ENCODE measurements around the gene RIC8B.
A peak's percentile ranks its signal among the peaks of the same experiment; 100 is the strongest.

The RIC8B gene

GRCh38 chr12:106873983-106874382 is 99.5 kb downstream of the RIC8B start:
- no peak for DNase-seq

- no peak for DNase-seq
Measured at GRCh38 chr12:106878804-106879203, 104.3 kb downstream of the RIC8B start.

GRCh38 chr12:106879612-106880011 is 105.1 kb downstream of the RIC8B start:
- no peak for DNase-seq

DNA sequence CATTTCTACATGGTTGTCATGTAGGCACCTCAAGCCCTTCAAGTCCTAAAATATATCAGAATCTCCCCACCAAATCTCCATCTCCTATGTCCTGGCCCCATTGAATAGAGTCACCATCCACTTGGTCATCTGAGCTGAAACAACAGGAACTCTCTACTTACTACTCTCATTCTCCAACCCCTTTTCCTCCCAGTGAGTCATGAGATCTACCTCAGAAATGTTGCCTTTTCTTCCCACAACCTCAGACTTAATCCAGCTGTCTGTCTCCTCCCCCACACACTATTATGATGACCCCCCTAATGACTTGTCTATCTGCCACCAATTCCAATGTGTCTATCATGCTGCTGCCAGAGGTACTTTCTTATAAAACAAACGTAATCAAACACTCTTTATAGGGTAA is 108.9 kb downstream of the RIC8B start:
- DNase-seq: no peak

GRCh38 chr12:106885026-106885425 is 110.5 kb downstream of the RIC8B start:
- DNase-seq: no peak

DNA sequence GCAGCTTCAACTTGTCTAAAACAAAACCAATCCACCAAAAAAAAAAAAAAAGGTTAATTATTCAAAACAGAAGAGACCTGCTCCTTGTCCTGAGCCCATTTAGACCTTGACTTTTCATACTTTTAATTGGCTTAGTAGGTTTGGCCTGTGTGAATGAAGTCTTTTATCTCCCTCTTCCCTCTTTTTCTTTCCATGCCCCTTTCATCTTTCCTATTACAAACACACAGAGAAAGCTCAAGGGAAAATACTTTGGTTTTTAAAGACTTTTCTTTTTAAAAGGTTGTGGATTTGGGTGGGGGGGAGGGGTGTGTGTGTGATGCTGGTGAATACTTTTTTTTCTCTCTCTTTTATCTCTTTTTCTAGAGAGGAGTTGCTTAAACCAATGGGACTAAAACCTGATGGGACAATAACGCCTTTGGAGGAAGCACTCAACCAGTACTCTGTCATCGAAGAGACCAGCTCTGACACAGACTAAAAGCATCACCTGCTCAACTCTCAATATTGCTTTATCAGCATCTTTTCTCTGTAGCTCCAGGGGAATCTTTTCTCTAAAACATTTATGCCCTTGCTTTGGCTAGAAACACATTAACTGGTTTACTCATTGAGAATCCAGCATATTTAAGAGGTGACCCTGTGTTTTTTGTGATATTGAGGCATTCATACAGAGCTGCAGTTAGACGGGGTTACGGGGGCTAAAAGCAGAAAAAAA is 111.2 kb downstream of the RIC8B start:
- DNase-seq: no peak

- DNase-seq: no peak
Measured at GRCh38 chr12:106886932-106887331, 112.5 kb downstream of the RIC8B start.

- DNase-seq: no peak
Measured at GRCh38 chr12:106888348-106888970, 114.0 kb downstream of the RIC8B start.

GRCh38 chr12:106889326-106889725 is 114.8 kb downstream of the RIC8B start:
- no peak for DNase-seq

DNA sequence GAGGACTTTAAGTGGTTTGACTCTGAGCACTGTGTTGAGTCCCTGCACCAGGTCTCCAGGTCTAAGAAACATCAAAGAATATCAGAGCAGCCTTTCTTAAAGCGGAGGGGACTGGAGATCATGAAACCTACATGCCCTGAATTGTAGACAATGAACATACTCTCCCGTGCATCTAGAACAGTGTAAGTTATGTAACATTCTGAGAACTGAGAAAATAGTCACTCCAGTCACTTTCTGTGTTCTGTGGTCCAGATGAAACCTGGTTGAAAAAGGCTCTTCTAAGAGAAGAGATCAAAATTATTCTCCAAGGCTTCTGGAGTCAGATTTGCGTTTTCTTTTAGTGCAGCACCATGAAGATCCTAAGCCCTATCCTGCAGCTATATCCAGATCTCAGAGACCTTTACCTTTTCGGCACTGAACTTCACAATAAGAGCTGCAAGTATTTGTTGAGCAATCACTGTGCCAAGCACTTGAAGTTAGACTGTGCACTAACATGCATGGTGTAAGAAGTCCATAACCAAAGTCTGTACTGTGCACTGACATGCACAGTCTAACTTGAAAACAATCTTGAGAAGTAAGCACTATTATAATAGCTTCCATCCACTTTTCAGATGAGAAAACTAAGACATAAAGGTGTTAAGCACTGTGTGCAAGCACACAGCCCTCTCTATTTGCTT is 115.6 kb downstream of the RIC8B start:
- DNase-seq: no peak

GRCh38 chr12:106892075-106892474 is 117.6 kb downstream of the RIC8B start:
- DNase-seq: no peak

DNA sequence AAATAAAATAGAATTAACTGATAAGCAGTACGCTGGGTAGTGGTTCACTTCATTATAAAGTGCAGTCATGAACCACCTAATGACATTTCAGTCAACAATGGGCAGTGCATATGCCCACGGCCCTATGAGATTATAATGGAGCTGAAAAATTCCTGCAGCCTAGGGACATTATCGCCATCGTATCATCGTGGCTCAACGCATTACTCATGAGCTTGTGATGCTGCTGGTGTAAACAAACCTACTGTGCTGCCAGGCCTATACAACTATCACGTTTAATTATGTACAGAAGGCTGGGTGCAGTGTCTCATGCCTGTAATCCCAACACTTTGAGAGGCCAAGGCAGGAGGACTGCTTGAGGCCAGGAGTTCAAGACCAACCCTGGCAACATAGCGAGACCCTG is 119.0 kb downstream of the RIC8B start:
- DNase-seq: no peak

DNA sequence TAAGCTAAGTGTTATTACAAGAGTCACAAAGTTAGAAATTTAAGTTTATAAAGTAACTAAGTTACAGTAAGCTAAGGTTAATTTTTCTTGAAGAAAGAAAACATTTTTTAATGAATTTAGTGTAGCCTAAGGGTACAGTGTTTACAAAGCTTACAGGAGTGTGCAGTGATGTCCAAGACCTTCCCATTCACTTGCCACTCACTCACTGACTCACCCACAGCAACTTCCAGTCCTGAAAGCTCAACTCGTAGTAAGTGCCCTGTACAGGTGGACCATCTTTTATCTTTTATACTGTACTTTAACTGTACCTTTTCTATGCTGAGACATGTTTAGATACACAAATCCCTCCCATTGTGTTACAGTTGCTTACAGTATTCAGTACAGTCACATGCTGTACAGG is 120.3 kb downstream of the RIC8B start:
- no peak for DNase-seq

- DNase-seq: no peak
Measured at GRCh38 chr12:106896603-106897002, 122.1 kb downstream of the RIC8B start.

DNA sequence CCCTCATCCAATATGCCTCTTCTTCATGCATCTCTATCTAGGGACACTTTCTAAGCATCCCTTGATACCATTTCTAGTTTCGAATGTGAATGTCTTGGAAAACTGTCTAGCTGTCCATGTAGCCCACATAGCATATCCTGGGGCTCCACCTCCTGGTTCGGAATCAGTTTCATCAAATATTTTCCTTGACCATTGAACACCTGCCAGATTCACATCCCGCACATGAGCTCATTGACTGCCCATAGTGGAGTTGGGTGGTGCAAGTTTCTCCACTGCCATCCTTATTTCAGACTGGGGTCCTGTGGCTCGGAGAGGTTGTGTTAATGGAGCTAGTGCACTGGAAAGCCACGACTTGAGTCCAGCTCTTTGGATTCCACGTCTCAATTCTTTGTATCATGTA is 122.6 kb downstream of the RIC8B start:
- DNase-seq: no peak

GRCh38 chr12:106897981-106898901 is 123.8 kb downstream of the RIC8B start:
- no peak for DNase-seq

DNA sequence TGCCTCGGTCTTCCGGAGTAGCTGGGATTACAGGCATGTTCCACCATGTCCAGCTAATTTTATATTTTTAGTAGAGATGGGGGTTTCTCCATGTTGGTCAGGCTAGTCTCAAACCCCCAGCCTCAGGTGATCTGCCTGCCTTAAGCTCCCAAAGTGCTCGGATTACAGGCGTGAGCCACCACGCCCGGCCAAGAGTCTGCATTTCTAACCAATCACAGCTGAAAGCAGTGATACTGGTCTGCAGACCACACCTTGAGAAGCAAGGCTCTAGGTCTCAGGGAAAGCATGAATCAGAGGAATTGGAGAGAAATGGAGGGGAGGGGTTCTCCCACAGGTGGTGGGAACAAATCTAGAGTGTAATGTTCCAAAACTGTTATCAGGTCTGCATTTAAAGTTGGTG is 126.1 kb downstream of the RIC8B start:
- no peak for DNase-seq

- DNase-seq: no peak
Measured at GRCh38 chr12:106901276-106901675, 126.8 kb downstream of the RIC8B start.

DNA sequence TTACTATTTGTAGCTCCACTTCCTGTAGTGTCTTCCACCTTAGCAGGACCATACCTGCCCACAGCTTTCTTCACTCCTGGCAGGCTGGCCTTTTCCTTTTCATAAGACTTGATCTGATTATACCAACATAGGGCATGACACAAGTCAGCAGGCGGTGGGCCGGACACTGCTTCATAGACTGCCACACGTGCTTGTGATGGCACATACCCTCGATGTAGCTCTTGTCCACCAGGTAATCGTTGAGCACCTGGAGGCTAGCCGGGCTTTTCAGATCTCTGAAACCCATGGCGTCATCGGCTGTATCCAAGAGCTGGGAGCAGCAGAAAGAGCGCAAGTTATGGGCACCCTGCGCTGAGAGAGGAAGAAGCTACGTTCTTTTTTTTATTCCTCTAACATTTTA is 127.6 kb downstream of the RIC8B start:
- no peak for DNase-seq

- peak; percentile 79 for DNase-seq
Measured at GRCh38 chr12:106903241-106903945, 128.9 kb downstream of the RIC8B start.

DNA sequence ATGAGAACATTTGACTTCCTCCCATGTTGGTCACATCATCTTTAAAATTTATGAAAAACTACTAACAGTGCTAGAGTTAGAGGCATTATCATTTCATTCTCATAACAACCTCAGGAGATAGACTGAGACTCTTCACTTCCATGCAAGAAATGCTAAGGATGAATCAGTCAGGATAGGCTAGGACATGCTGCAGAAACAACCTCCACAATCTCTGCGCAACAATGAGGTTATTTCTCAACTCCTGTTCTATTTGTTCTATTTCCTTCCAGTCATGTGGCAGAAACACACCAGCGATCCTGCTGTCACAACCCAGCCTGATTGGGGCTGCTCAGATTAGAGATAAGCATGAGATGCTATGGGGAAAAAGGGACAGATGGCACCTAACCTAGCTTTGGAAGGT is 132.2 kb downstream of the RIC8B start:
- DNase-seq: no peak

DNA sequence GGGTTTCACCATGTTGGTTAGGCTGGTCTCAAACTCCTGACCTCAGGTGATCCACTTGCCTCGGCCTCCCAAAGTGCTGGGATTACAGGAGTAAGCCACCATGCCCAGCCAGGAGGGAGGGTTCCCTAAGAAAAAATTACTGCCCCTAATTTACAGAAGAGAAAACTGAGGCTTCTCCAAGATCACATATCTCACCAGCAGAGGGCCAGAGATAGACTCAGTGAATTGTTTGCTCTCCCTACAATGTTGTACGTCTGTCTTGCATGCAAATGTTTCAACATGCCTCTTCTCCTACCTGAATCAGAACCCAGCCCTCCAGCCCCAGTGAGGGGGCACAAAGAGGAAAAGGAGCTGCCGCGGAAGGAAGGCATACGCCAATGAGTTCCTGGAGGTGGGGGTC is 132.9 kb downstream of the RIC8B start:
- no peak for DNase-seq

DNA sequence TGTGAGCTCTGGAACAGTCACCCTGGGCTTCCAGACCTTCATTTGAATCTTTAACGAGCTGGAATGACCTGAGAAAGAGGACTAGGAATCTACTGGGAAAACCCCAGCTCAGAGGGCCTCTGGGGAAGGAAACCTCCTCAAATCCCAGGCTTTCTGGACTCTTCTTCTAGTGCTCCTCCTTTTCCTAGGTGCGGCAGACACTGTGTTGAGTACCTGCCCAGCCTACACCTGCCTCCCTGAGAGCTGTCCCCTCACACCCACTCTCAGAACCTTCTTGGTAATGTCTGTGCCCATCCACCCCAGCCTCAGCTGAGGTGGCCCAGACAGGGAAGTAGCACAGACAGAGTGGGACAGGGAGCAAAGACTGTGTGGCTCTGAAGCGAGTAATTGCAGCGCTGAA is 133.4 kb downstream of the RIC8B start:
- no peak for DNase-seq

All from CD4-positive, alpha-beta T cell treated with Interleukin-21 for 1 hour (primary cell).